ENCODE results near the gene TMEM63C.
"Not testable (repeated sequence)": the region's sequence is repeated elsewhere in the genome, so short reads cannot be mapped to it uniquely, and the experiment has no call there.

The TMEM63C gene

GRCh38 chr14:77268989-77269600 lies 87.5 kb downstream of the TMEM63C start:
- FAIRE-seq (no peak), DNase-seq (ENCODE audit: insufficient read length, low spot score) (no peak)
- no peak for TF ChIP-seq POLR2A (IDR thresholded peaks at IDR 0.05; ENCODE audit: low read depth, low read length)

DNA sequence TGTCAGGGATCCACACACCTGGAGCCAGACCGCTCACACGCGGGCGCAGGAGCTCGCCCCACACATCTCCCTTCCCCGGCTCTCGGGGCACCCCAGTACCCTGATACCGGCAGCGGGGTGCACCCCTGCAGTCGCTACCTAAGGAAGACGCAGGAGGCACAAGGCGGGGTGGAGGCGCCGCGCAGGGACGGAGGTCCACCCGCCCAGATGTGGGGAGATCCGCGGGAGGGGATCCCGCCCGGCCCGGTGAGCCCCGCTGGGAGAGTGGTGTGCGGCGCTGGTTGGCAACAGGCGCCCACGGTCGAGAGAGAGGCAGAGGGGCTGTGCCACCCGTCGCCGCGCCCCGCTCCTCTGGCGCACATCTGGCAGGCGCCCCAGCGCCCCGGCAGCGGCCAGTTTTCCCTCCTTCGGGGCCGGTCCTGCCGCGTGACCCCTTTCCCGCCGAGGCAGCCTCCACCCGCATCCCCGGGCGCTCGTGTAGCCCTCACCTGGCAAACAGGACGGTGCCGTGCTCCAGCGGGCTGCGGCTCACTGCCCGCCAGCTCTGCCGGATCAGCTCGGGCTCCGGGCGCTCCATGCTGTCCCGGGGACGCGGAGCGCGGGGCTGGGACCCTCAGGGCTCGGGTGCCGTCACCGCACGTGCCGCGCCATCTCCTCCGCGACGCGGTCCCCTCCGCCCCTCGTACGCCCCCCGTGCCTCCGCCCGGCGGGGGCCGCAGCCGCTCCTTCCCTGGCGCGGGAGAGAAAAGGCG lies 88.9 kb downstream of the TMEM63C start:
- no peak for FAIRE-seq
- no peak for TF ChIP-seq POLR2A (IDR thresholded peaks at IDR 0.05; ENCODE audit: low read depth, low read length)
- DNase-seq (ENCODE audit: insufficient read length, low spot score) = no peak

DNA sequence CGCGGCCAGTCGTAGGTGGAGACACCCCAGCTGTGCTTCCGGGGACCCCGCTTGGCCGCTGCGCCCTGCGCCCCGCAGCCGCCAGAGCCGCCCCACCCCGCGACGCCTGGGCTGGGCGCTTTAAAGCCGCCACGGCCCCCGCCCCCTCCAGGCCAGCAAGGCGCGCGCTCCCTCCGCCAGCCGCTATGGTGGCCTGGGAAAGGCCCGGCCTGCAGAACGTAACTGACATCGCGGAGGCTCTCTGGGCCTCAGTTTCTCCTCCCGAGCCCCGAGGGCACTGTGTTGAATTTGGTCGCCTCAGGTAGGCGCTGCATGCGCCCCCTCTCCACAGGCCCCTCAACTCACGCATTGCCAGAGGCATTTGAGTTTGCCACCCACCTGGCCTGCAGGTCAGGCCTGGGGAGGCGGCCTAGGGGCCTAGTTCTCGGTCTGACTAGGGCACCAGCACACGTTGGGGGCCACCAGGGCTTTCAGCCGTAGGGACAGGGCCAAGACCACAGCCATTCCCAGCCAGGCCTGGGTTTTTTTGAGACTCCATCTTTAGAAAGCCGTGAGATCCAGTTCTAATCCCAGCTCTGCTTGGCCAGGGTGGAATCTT lies 89.6 kb downstream of the TMEM63C start, which contains the start of gene NGB:
NGB (minus strand) TSS at position 94 of the 598 bp plus-strand sequence. CDS start 269 bp downstream, outside the sequence.
- DNase-seq (ENCODE audit: insufficient read length, low spot score) (no peak), FAIRE-seq (no peak)
- TF ChIP-seq POLR2A (IDR thresholded peaks at IDR 0.05; ENCODE audit: low read depth, low read length) = no peak

- FAIRE-seq = no peak
- DNase-seq (ENCODE audit: insufficient read length, low spot score) = no peak
- TF ChIP-seq POLR2A (IDR thresholded peaks at IDR 0.05; ENCODE audit: low read depth, low read length) = no peak
Observed at GRCh38 chr14:77272261-77272660, 90.7 kb downstream of the TMEM63C start.

DNA sequence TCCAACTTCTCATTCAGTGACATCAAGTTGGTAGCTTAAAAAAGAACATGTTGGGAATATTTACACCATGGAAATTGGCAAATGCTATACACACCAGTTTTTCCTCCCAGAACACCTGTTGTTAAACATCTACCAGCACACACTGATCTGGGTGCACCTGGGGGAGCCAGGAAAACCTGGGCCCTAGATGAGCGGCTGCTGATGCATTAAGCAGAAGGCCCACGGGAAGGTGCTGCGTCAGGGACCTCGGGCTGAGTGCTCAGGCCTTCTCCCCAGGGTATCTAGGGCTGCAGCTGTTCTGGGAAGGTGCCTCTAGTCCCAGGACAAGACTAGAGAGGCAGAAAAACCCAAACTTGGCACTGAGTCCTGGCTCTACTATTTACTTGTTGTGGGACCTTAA lies 92.2 kb downstream of the TMEM63C start:
- DNase-seq (ENCODE audit: insufficient read length, low spot score) (no peak), FAIRE-seq (no peak)
- TF ChIP-seq POLR2A (IDR thresholded peaks at IDR 0.05; ENCODE audit: low read depth, low read length) = no peak

DNA sequence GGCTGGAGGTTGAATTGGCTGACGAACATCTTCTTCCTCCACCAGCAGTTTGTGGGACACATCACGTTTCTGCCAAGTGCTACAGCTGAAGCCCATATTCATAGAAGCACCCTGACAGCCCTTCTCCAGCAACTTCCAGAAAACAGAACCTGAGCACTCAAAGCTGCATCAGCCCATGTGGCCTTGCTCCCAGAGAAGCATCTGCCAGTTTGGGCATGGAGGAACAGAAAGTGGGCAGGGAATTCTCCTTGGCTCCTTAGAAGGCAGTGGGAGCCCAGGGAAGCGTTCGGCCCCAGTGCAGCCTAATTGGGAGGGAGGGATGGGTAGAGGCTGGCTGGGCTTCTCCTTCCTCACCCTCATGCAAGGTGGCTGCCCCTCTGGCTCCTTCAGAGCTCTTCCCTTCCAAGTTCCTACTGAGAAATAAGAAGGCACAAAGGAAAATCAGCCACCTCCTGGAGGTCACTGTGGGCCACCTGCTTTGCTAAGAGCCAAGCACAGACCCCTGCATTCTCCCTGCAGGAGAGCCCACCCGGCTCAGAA lies 93.5 kb downstream of the TMEM63C start:
- no peak for DNase-seq (ENCODE audit: insufficient read length, low spot score)
- FAIRE-seq = no peak
- no peak for TF ChIP-seq POLR2A (IDR thresholded peaks at IDR 0.05; ENCODE audit: low read depth, low read length)

- DNase-seq (ENCODE audit: insufficient read length, low spot score) = no peak
- FAIRE-seq = no peak
- no peak for TF ChIP-seq POLR2A (IDR thresholded peaks at IDR 0.05; ENCODE audit: low read depth, low read length)
Observed at GRCh38 chr14:77275601-77276017, 94.0 kb downstream of the TMEM63C start.

DNA sequence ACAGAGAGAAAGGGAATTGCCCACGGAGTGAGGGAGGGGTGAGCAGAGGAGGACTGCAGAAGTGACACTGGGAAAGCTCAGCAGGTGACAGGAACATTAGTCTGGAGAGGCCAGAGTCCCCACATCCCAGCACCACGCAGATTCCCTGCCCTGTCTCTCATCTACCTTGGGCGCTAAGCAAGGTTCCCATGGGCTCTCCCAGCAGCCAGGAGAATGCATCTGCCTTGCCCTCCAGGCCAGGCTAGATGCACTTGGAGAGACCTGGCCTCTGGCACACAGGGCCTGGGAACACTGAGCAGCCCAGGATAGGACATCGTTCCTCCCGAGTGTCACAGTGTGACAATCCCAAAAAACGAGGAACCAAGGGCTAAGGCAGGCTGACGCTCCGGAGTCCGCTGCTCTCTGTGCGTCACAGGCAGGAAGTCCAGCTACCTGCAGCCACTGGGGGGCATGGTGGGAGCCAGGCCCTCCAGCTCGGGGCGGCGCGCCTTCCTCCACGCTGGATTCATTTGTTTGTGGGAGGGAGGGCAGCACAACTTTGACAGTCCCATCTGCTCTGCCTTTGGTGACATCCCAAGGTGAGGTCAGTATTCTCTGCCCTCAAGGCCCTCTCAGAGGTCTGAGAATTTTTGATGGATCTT lies 94.8 kb downstream of the TMEM63C start:
- TF ChIP-seq POLR2A (IDR thresholded peaks at IDR 0.05; ENCODE audit: low read depth, low read length) = no peak
- FAIRE-seq (no peak), DNase-seq (ENCODE audit: insufficient read length, low spot score) (no peak)

DNA sequence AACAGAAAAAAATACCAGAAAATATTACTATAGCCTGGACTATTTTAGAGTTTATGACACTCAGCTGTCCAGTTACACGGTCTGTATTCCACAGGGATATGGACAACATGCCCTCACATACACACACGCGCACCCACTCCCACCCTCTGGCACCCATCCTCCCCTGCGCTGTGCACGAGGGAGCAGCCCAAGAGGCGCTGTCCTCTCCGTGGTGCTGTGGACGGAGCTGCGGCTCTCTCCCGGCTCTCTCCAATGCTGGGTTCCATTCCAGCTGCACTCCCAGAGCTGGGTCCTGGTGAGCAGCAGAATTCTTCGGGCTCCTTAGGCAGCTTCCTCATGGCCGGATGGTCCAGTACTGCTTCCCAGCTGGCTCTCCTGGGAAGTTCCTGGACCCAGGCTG lies 95.4 kb downstream of the TMEM63C start:
- DNase-seq (ENCODE audit: insufficient read length, low spot score) (no peak), FAIRE-seq (no peak)
- TF ChIP-seq POLR2A (IDR thresholded peaks at IDR 0.05; ENCODE audit: low read depth, low read length) = no peak

DNA sequence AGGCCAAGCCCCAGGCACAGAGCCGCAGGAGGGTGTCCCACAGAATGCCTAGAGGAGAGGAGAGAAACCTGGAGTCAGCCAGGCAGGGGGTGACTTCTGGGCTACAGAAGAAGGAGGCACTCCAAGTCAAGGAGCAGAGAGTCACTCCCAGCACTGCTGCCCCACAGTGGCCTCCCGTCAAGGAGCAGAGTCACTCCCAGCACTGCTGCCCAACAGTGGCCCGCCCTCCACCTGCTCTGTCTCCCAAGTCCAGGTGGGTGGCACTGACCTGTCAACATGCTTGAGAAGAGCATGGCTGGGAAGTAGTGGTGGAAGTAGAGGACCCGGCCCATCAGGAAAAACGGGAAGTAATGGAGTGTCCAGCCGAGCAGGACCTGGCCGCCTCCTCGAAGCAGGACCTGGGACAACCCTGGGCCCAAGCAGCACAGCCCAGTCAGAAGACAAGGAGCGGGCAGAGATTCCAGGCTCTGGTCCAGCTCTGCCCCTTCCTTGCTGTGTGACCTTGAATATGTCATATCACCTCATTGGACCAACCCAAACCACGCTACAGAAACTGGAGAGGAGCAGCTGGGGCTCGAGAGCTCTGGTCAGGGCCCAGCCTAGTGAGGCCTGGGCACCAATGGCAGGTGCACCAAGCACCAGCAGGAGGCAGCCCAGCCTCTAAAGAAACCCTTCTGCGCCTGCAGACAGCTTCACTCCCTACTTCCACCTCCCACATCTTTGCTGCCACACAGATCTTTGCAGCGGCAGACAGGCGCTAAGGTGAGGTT lies 97.0 kb downstream of the TMEM63C start:
- no peak for TF ChIP-seq POLR2A (IDR thresholded peaks at IDR 0.05; ENCODE audit: low read depth, low read length)
- DNase-seq (ENCODE audit: insufficient read length, low spot score) = no peak
- no peak for FAIRE-seq

- FAIRE-seq = no peak
- no peak for TF ChIP-seq POLR2A (IDR thresholded peaks at IDR 0.05; ENCODE audit: low read depth, low read length)
- DNase-seq (ENCODE audit: insufficient read length, low spot score) = no peak
Observed at GRCh38 chr14:77279719-77280118, 98.1 kb downstream of the TMEM63C start.

- not testable (repeated sequence) for DNase-seq (ENCODE audit: insufficient read length, low spot score); FAIRE-seq
Observed at GRCh38 chr14:77280921-77281320, 99.3 kb downstream of the TMEM63C start.

DNA sequence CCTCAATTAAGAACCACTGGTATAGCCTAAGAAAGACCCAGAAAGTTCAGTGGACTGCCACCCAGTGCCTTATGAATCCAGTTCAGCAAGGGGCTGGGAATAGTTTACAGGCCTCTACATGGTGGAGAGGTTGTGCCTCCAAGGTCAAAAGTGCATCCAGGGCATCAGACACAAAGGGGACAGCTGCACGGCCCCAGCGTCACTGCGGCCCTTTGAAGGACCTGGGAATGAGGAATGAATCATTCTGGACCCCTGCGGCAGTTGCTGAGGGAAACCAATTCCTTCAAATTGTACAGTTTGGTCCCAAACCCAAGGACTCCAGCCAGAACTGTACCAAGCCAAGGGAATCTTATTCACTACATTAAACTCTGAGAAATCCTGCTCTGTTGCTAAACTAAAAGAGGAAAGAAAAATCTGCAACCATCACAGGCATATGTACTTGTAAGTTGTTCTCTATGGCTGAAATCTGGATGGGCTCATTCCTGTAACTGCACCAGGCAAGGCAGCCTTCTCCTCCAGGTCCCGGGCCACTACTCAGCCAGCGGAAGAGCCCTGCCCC lies 100.3 kb downstream of the TMEM63C start:
- FAIRE-seq = no peak
- DNase-seq (ENCODE audit: insufficient read length, low spot score) = no peak
- no peak for TF ChIP-seq POLR2A (IDR thresholded peaks at IDR 0.05; ENCODE audit: low read depth, low read length)

All from H54 (cell line).